ENCODE results near the gene MYMK. TPM values are rescaled to one million over a fixed set of nuclear protein-coding genes. Genes with fewer than 3 reads are reported as not detected.

Gene MYMK
- total and polyA plus RNA-seq, 7 donors: not detected

DNA sequence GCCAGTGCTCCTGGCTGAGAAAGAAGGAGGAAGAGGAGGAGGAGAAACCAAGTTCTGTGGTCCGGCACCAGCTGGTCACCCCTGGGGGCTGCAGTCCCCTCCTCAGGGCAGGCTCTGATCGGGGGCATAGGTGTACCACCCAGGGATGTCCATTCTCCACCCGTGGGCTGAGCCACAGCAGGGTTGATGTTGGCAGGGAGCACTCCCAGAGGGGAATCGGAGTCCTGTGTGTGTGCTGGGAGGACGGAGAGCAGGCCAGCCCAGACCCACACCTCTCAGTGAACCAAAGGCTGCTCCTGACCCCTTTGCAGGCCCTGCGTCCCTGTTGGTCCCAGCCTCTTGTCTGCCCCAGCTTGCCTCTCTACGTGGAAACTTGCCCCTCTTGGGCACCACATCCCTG lies 5.1 kb upstream of the MYMK start:
- Histone ChIP-seq H3K9me3 (no peaks in the 10 kb centered on the region), H3K27ac (no peak overlapping the region), H3K27me3 (no peaks in the 10 kb centered on the region), H3K4me3 (no peak overlapping the region), H3K36me3 (no peaks in the 10 kb centered on the region), H3K4me1 (peaks cover 0 to 49% (median 46%) of the 10 kb centered on the region in 4 donors)
- WGBS, 2 donors: 85 to 94% methylated on average over 7 of the region's 7 CpGs
- no peak for DNase-seq
- intact Hi-C loops (cut with DNase I): no loop called here
- no peak for TF ChIP-seq POLR2A (IDR thresholded peaks at IDR 0.05)
- TF ChIP-seq, protein P1, sequence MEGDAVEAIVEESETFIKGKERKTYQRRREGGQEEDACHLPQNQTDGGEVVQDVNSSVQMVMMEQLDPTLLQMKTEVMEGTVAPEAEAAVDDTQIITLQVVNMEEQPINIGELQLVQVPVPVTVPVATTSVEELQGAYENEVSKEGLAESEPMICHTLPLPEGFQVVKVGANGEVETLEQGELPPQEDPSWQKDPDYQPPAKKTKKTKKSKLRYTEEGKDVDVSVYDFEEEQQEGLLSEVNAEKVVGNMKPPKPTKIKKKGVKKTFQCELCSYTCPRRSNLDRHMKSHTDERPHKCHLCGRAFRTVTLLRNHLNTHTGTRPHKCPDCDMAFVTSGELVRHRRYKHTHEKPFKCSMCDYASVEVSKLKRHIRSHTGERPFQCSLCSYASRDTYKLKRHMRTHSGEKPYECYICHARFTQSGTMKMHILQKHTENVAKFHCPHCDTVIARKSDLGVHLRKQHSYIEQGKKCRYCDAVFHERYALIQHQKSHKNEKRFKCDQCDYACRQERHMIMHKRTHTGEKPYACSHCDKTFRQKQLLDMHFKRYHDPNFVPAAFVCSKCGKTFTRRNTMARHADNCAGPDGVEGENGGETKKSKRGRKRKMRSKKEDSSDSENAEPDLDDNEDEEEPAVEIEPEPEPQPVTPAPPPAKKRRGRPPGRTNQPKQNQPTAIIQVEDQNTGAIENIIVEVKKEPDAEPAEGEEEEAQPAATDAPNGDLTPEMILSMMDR (IDR thresholded peaks at IDR 0.05): no peak

GRCh38 chr9:133529457-133529856 lies 4.7 kb upstream of the MYMK start:
- no peak overlapping the region for H3K27ac ChIP-seq
- WGBS, 2 donors: 89 to 91% methylated on average over 7 of the region's 7 CpGs
- no peaks in the 10 kb centered on the region for H3K27me3 ChIP-seq
- H3K36me3 ChIP-seq: no peaks in the 10 kb centered on the region
- no peaks in the 10 kb centered on the region for H3K9me3 ChIP-seq
- no peak for DNase-seq
- intact Hi-C loops (cut with DNase I): no loop called here
- H3K4me1 ChIP-seq: peaks cover 0 to 45% (median 42%) of the 10 kb centered on the region in 4 donors
- TF ChIP-seq POLR2AphosphoS5 (IDR thresholded peaks at IDR 0.05) (no peak), EP300 (IDR thresholded peaks at IDR 0.05) (no peak), POLR2A (IDR thresholded peaks at IDR 0.05) (no peak)
- TF ChIP-seq, protein P1 (IDR thresholded peaks at IDR 0.05): no peak
- H3K4me3 ChIP-seq: no peak overlapping the region

DNA sequence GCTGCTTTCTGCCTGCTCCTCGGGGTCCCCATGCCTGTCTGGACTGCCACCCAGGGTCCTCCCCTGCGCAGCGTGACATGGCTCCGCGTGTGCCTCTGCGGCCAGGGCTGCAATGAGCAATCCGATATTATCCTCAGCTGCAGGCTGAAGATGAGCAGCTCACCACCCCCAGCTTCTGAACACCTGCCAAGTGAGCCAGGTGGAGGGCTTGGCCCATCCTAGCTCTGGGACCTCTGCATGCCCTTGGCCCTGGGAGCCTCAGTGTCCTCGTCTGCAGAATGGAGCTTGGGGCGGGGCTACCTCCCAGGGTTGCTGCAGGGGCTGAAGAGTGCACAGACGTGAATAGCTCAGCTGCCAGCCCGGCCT lies 4.1 kb upstream of the MYMK start:
- Histone ChIP-seq H3K4me3 (no peak overlapping the region), H3K4me1 (peaks cover 0 to 39% (median 36%) of the 10 kb centered on the region in 4 donors), H3K36me3 (no peaks in the 10 kb centered on the region), H3K9me3 (no peaks in the 10 kb centered on the region), H3K27ac (no peak overlapping the region), H3K27me3 (no peaks in the 10 kb centered on the region)
- no peak for DNase-seq
- TF ChIP-seq EP300 (IDR thresholded peaks at IDR 0.05) (no peak), POLR2AphosphoS5 (IDR thresholded peaks at IDR 0.05) (no peak), POLR2A (IDR thresholded peaks at IDR 0.05) (no peak)
- TF ChIP-seq, protein P1 (IDR thresholded peaks at IDR 0.05): no peak
- intact Hi-C loops (cut with DNase I): no loop called here
- WGBS, 2 donors: 58 to 82% methylated on average over 11 of the region's 11 CpGs

DNA sequence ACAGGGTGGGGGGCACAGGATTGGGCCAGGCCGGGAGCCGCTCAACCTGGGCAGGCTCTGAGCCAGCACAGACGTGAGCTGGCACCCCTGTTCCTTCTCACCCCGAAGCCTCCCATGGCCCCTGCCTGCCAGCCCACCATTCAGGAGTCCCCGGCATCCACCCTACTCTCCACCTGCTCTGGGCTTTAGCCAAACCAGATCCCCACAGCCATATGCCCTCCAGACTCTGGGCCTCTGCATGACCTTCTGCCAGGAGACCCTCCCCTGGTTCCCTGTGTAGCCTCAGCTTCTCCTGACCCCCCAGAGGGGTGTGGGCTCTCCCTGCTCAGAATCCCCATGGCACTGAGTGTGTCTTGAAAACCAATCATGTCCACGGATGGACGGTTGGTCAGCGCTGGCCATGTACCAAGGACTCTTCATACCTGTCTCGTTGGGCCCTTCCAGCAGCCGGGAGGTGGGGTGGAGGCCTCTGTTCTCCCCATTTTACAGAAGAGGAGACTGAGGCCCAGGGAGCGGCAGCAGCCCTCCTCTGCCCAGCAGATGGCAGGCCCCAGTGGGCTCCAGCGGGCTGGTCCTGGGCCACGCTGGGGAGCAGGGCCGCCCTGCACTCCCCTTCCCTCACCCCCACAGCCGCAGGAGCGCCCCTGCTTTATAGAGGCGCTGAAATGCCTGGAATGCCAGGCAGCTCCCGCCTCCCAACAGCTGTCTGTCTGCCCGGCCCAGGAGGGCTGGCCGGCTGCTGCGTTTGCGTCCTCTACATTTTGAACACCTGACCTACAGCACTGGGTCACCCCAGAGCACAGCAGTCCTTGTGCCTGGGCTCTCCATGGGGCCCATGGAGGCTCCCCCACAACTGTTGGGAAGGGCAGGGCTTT lies 3.5 kb upstream of the MYMK start:
- no peak for DNase-seq
- intact Hi-C loops (cut with DNase I): no loop called here
- no peak for TF ChIP-seq POLR2AphosphoS5 (IDR thresholded peaks at IDR 0.05)
- TF ChIP-seq POLR2A (IDR thresholded peaks at IDR 0.05): no peak
- no peak for TF ChIP-seq EP300 (IDR thresholded peaks at IDR 0.05)
- TF ChIP-seq, protein P1 (IDR thresholded peaks at IDR 0.05): no peak
- no peaks in the 10 kb centered on the region for H3K27me3 ChIP-seq
- H3K4me3 ChIP-seq: no peak overlapping the region
- peak overlapping the region in 3 of 4 donors; percentile 33 to 52 (median 36) for H3K27ac ChIP-seq
- WGBS, 2 donors: 61 to 78% methylated on average over 22 of the region's 22 CpGs
- H3K36me3 ChIP-seq: no peaks in the 10 kb centered on the region
- peaks cover 0 to 34% (median 29%) of the 10 kb centered on the region in 4 donors for H3K4me1 ChIP-seq
- no peaks in the 10 kb centered on the region for H3K9me3 ChIP-seq

Measured in sigmoid colon (tissue), 7 donors.